HG03064 (cell line): Measurements from ENCODE around the gene ZSCAN22.

Source experiments
- ATAC-seq: cut with Tn5 transposase; IDR thresholded peaks from one replicate; pipeline ENCODE4 v1.9.1; 2021; ENCODE audit warnings: low read depth; ENCODE audit not compliant: unreplicated experiment

Gene ZSCAN22

GRCh38 chr19:58350871-58351557 is 24.2 kb downstream of the ZSCAN22 start:
- no peak for ATAC-seq

- no peak for ATAC-seq
These were observed 24.7 kb downstream of the ZSCAN22 start for GRCh38 chr19:58351558-58351878.

DNA sequence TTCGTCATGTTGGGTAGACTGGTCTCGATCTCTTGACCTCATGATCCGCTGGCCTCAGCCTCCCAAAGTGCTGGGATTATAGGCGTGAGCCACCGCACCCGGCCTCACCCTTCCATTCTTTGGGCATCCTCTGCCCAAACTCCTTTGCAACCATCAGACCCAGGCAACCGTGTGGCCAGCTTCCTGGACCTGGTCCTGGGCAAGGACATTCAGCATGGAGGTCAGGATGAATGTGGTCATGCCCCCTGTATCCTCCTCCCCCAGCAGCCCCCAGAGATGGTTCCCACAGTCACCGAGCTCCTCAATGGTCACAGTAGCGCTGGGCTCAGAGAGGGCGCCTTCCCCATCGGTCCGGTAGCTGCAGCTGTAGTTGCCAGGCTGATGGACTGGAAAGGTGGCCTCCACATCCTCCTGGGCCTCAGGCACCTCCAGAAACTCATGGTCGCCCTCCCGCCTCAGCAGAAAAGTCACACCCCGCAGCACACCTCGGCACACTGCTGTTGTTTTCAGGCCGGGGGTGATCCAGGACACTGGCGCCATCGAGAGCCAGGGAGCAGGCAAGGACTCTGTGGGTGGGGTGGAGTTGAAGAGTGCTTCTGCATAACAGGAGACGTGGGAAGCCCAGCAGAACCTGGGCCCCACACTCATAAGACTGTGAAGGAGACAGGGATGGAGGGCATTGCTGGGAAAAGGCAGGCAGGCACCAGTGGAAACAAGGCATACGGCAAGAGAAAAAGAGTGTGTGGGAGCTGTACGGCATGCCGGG is 25.4 kb downstream of the ZSCAN22 start:
- ATAC-seq: no peak

- ATAC-seq: no peak
These were observed 26.2 kb downstream of the ZSCAN22 start, which contains the start of gene A1BG for GRCh38 chr19:58352760-58353671. A1BG (minus strand) TSS chr19:58353492; CDS start chr19:58353437, 55 bp downstream.

DNA sequence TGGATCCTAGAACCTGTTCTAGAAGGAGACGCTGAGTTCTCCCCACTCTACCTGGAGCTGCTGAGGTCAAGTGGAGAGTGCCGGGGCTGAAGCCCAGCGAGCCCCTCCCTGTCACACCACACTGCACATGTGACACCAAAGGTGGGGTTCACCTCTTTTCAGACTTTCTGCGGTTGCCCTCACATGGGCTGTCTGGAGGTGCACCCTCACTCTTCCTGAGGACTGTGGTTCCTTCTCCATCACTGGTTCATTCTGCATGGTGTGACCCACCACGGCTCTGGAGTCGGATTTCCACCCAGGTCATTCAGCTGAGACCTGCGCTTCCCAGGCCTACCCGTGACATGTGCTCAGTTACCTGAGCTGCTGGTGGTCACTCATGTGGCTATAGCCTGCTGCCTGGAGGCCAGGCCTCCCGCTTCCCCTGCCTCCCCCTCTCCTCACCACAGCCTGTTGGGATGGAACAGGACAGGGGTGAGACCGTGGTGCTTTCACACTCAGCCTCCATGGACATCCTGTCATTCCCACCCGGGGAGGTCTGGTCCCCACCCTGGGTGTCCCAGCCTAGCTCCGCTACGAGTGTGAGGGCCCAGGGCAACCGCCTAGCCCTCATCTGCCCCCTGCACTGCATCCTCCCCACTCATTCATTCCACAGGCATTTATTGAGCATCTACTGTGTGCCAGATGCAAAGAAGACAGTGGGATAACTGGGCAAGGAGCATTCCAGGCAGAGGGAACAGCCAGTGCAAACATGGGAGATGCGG is 27.1 kb downstream of the ZSCAN22 start:
- no peak for ATAC-seq

DNA sequence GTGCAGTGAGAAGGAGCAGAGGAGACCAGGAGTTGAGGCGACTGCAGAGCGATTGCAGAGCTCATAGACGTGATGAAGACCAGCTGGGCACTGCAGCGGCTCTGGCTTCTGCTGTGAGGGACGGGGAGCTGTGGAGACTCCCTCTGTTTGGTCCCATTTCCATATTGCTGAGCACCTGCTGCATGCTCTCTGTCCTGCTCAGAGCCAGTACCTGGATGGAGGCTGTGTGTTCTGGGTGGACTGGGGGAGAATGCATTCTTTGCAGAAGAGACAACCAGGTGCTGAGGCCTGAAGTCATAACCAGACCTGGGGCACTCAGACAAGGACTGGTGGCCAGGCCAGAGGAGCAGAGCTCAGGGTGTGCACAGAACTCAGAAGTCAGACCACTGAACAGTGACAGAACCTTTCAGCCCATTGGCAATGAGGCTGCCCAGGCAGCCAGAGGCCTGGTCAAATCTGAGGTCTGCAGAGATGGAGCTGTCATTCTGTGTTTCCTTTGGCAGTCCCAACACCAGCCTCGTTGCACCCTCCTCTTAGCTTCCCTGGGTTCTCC is 27.8 kb downstream of the ZSCAN22 start:
- ATAC-seq: no peak

DNA sequence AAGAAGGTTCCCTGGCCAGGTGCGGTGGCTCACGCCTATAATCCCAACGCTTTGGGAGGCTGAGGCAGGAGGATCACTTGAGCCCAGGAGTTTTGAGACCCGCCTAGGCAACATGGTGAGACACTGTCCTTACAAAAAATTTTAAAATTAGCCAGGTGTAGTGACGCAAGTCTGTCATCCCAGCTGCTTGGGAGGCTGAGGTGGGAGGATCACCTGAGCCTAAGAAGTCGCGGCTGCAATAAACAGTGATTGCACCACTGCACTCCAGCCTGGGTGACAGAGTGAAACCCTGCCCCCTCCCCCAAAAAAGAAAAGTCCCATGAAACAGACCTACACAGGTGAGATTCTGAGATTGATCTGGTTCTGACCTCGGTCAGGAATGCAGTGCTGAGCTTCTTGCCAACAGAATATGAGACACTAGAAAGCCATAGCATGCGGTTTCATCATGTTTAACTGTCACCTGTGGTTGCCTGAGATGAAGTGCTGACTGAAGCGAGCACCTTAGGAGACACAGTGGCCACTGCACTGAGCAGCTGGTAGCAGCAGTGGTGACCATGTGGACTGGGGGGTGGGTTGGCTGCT is 28.5 kb downstream of the ZSCAN22 start:
- no peak for ATAC-seq

DNA sequence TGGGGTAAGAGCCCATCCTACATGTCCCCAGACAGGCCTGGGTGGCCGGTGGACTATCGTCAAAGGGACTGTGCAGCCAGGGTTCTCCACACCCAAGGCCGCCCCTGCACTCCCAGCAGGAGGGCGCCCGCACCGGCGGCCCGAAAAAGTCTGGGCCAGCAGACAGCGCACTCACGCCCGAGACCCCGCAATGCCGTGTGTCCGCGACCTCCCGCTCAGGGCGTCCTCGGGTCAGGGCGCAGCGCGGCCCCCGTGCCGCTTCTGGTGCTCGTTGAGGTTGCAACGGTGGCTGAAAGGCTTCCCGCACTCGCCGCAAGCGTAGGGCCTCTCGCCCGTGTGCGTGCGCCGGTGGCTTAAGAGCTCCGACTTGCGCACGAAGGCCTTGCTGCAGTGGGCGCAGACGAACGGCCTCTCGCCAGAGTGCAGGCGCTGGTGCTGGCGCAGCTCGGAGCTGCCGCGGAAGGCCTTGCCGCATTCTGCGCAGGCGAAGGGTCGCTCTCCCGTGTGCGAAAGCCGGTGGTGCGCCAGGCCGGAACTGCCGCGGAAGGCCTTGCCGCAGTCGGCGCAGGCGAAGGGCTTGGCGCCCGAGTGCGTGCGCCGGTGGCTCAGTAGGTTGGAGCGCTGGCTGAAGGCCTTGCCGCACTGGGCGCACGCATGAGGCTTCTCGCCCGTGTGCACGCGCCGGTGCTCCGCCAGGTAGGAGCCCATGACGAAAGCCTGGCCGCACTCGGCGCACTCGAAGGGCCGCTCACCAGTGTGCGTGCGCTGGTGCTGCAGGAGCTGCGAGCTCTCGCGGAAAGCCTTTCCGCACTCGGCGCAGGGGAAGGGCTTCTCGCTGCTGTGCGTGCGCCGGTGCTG is 29.3 kb downstream of the ZSCAN22 start:
- no peak for ATAC-seq

GRCh38 chr19:58356766-58357480 is 30.1 kb downstream of the ZSCAN22 start:
- ATAC-seq: no peak

- no peak for ATAC-seq
These were observed 30.8 kb downstream of the ZSCAN22 start for GRCh38 chr19:58357481-58358145.

DNA sequence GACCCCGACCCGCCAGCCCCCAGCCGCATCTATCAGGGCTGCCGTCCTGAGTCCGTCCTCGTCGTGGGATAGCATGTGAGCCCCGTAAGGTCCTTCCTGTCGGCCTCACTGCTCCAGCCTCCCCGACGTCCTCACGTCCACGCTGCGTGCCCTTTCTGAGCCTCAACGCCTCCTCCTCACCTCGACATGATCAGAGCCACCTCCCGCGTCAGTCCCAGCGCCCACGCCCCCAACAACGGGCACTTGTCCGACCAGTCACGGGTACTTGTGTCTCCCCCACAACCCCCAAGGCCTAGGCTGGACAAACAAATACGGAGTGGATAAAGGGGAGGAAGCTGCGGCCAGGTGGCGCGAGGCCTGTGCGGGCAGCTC is 35.1 kb downstream of the ZSCAN22 start:
- no peak for ATAC-seq

DNA sequence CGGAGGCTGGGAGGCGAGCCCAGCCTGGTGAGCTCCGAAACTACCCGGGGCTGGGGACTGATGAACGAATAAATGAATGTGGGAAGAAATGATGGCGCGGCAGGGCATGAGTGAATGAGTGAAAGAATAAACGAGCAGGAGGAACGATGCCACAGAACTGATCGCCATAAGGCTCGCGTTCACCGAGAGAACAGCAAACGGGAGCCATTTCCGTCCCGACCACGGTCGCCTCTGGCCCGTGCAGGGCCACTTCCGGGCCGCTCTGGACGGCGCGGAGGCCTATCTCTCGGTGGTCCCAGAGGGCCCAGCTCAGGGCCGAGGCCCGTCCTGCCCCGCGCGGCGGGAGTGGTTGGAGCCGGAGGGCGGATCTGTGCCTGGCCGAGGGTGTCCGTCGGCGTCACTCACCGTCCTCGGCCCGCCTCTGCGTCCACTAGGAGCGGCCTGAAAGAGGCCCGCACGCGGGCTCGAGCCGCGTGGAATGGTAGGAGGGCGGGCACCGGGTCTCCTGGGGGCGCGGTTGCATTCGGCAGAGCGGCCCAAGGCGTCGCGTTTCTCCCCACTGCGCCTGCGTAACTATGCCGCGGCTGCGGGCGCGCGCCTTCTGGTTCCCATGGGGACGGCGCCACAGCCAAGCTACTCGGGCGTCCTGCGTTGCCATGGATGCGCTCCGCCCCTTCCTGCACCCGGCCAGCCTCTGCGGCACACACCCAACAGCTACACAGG is 35.6 kb downstream of the ZSCAN22 start, which contains the start of gene ZNF497:
TSS of gene ZNF497 (minus strand) at position 480 of the 723 bp plus-strand sequence. CDS start 5,116 bp downstream, outside the sequence.
- peak; percentile 88 for ATAC-seq

DNA sequence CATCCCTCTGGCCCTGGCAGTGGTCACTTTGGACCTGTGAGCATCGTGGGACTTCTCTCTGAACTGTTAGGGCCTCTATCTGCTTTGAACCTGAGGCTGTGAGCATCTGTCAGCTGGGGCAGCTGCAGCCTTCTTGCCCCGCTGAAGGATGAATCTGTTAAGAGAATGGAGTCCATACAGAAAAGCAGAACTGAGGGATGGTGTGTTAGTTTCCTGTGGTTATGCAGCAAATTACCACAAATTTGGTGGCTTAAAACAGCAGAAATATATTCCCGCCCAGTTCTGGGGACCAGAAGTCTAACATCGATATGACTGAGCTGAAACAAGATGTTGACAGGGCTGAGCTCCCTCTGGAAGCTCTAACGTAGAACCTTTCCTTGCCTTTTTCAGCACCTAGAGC is 37.4 kb downstream of the ZSCAN22 start:
- no peak for ATAC-seq

GRCh38 chr19:58366585-58367430 is 40.0 kb downstream of the ZSCAN22 start:
- no peak for ATAC-seq

DNA sequence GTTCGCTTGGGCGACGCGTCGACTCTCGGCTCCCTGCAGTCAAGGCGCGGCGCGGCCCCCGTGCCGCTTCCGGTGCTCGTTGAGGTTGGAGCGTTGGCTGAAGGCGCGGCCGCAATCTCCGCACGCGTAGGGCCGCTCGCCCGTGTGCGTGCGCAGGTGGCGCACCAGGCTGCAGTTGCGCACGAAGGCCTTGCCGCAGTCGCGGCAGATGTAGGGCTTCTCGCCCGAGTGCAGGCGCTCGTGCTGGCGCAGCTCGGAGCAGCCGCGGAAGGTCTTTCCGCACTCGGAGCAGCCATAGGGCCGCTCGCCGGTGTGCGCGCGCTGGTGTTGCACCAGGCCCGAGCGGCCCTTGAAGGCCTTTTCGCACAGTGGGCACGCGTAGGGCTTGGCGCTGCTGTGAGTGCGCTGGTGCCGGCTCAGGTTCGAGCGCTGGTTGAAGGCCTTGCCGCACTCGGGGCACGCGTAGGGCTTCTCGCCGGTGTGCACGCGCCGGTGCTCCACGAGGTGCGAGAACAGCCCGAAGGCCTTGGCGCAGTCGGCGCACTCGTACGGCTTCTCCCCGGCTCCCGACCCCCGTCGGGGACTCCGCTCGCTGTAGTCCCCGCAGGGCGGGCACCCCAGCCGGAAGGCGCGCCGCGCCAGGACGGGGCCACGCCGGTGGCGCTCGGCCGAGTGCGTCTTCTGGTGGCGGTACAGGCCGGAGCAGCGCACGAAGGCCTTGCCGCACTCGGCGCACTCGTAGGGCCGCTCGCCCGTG is 41.1 kb downstream of the ZSCAN22 start:
- ATAC-seq: no peak
